K562 (cell line): ENCODE measurements around the gene EYA3. TPM values are rescaled to one million over a fixed set of nuclear protein-coding genes. Genes with fewer than 3 reads are reported as not detected.

Experiments
- ATAC-seq: fragments of 200-7000 bp; cut with Tn5 transposase; 3 replicates; pipeline ENCODE4 v1.9.1; 2020; ENCODE audit warnings: moderate library complexity
- BruUV-seq: library from RNA; stranded (reverse); fragments of 400-500 nt; replicated peaks from 2 replicates; lab custom pipeline; 2021; lab: Mats Ljungman, UMichigan
- CTCF ChIA-PET: fragments of 300-600 bp; formaldehyde crosslinking; extraction: SDS; loops from one replicate; lab custom pipeline; 2021; ENCODE audit warnings: low intra/inter-chr PET ratio; lab: Yijun Ruan, JAX
- POLR2A ChIA-PET: fragments of 300-600, 350-650 bp; sonication (Branson Sonifier 250); formaldehyde crosslinking; extraction: SDS; loops from one replicate; lab custom pipeline; 2021; ENCODE audit warnings: antibody characterized with exemption, inconsistent platforms; lab: Yijun Ruan, JAX
- DNase-seq, 4 experiments: peaks; one replicate each; pipeline versions ENCODE4 v3.0.0 to v3.0.0-alpha.2; 2011 to 2018; ENCODE audit warnings: low spot score in 3 of 4, mixed read lengths in 3 of 4; ENCODE audit errors: extremely low read depth in 1 of 4
- FAIRE-seq: peaks from 2 replicates; lab custom pipeline; 2011; peaks lifted over from hg19 to GRCh38; lab: Jason Lieb, UNC
- H2AFZ ChIP-seq: 2 replicates; pipeline ENCODE4 v1.6.0; 2011; ENCODE audit warnings: low read depth, low read length, control low read depth, inconsistent platforms
- H3K27ac ChIP-seq: fragments of 200-600 bp; 3 replicates; pipeline ENCODE4 v1.8.0; 2011; ENCODE audit warnings: low read depth, mild to moderate bottlenecking, control low read depth, inconsistent platforms, low read length, moderate library complexity, mixed read lengths; ENCODE audit errors: extremely low read depth
- H3K27me3 ChIP-seq, 2 experiments: fragments of 300-600 bp in 1 of 2; 2 replicates in 1 of 2; 3 replicates in 1 of 2; pipeline versions ENCODE4 v1.6.0 to v1.8.0; 2011; ENCODE audit warnings: inconsistent platforms in 2 of 2, low read length in 2 of 2, mild to moderate bottlenecking in 1 of 2, mixed read lengths in 1 of 2, moderate library complexity in 1 of 2; ENCODE audit not compliant: control insufficient read depth in 2 of 2, insufficient read depth in 2 of 2
- H3K36me3 ChIP-seq: fragments of 300-600 bp; 3 replicates; pipeline ENCODE4 v1.8.0; 2011; ENCODE audit warnings: mild to moderate bottlenecking, low read length, inconsistent platforms; ENCODE audit not compliant: control insufficient read depth, insufficient read depth
- H3K4me1 ChIP-seq, 2 experiments: fragments of 200-600 bp in 1 of 2; replicated peaks in 1 of 2; 2 replicates in 1 of 2; 3 replicates in 1 of 2; pipeline versions ENCODE4 v1.5.1 to v1.8.0; 2011; ENCODE audit warnings: inconsistent platforms in 2 of 2, low read length in 2 of 2, mild to moderate bottlenecking in 1 of 2, mixed read lengths in 1 of 2, moderate library complexity in 1 of 2; ENCODE audit not compliant: control insufficient read depth in 2 of 2, insufficient read depth in 2 of 2
- H3K4me2 ChIP-seq: 2 replicates; pipeline ENCODE4 v1.6.1; 2011; ENCODE audit warnings: low read length, control low read depth, inconsistent platforms, mixed read lengths; ENCODE audit not compliant: insufficient read depth
- H3K4me3 ChIP-seq: fragments of 200-600 bp; sonication (generic), shearing (Covaris generic); 2 replicates; pipeline ENCODE4 v1.5.1; 2016; ENCODE audit warnings: control low read depth, inconsistent platforms
- H3K79me2 ChIP-seq: fragments of 200-600 bp; 3 replicates; pipeline ENCODE4 v1.8.0; 2011; ENCODE audit warnings: low read length, inconsistent platforms; ENCODE audit not compliant: control insufficient read depth, insufficient read depth
- H3K9ac ChIP-seq, 2 experiments: 2 replicates each; pipeline versions ENCODE4 v1.6.0 to v1.6.1; 2011; ENCODE audit warnings: low read depth in 2 of 2, low read length in 2 of 2, control low read depth in 1 of 2, inconsistent platforms in 1 of 2, mild to moderate bottlenecking in 1 of 2, mixed read lengths in 1 of 2; ENCODE audit not compliant: insufficient read depth in 1 of 2
- H3K9me1 ChIP-seq: one replicate; pipeline ENCODE4 v1.6.0; 2011; ENCODE audit warnings: inconsistent platforms, mild to moderate bottlenecking, low read length, moderate library complexity; ENCODE audit not compliant: control insufficient read depth, insufficient read depth
- H3K9me3 ChIP-seq: replicated peaks from 2 replicates; pipeline ENCODE4 v1.5.1; 2011; ENCODE audit warnings: low read depth, low read length, inconsistent platforms; ENCODE audit not compliant: control insufficient read depth, insufficient read depth
- H4K20me1 ChIP-seq: replicated peaks from 2 replicates; pipeline ENCODE4 v1.6.1; 2011; ENCODE audit warnings: low read length, inconsistent platforms, mixed read lengths; ENCODE audit not compliant: control insufficient read depth, insufficient read depth
- CCNT2 ChIP-seq: IDR thresholded peaks from 2 replicates; pipeline ENCODE4 v1.6.1; 2011; ENCODE audit warnings: borderline replicate concordance, low read depth, mild to moderate bottlenecking, moderate library complexity, mixed read lengths, low read length; ENCODE audit not compliant: insufficient read length; ENCODE audit errors: extremely low read depth
- CREM ChIP-seq: IDR thresholded peaks from 2 replicates; pipeline ENCODE4 v1.6.1; 2014; ENCODE audit warnings: antibody characterized with exemption, low read depth
- CTBP1 ChIP-seq: fragments of 450-650 bp; IDR thresholded peaks from 2 replicates; pipeline ENCODE4 v1.6.1; 2016; ENCODE audit warnings: borderline replicate concordance
- CTCF ChIP-seq, 3 experiments: IDR thresholded peaks in 2 of 3; conservative IDR thresholded peaks in 1 of 3; 2 replicates each; pipeline ENCODE4 v1.5.1; 2011 to 2012; ENCODE audit warnings: low read length in 3 of 3, mild to moderate bottlenecking in 3 of 3, control low read depth in 2 of 3, improper control_type of control experiment in 1 of 3, inconsistent platforms in 1 of 3, low read depth in 1 of 3, mixed read lengths in 1 of 3, moderate library complexity in 1 of 3; ENCODE audit not compliant: insufficient read depth in 2 of 3
- E2F6 ChIP-seq, 2 experiments: IDR thresholded peaks; 2 replicates each; pipeline ENCODE4 v1.6.1; 2011; ENCODE audit warnings: borderline replicate concordance in 1 of 2, control low read depth in 1 of 2, low read depth in 1 of 2, low read length in 1 of 2, mild to moderate bottlenecking in 1 of 2, mixed read lengths in 1 of 2, moderate library complexity in 1 of 2; ENCODE audit not compliant: insufficient read depth in 1 of 2, insufficient read length in 1 of 2, poor library complexity in 1 of 2, severe bottlenecking in 1 of 2; ENCODE audit errors: extremely low read depth in 1 of 2
- ELF1 ChIP-seq: fragments of 200-800 bp; sonication (Bioruptor generic); IDR thresholded peaks from 2 replicates; pipeline ENCODE4 v1.6.1; 2016; ENCODE audit warnings: missing genetic modification characterization, missing compliant biosample characterization
- FOXM1 ChIP-seq, 2 experiments: fragments of 450-650 bp in 1 of 2; sonication (generic) in 1 of 2; formaldehyde crosslinking in 1 of 2; IDR thresholded peaks; 2 replicates each; pipeline versions ENCODE4 v1.6.1 to v1.9.0; 2017 to 2022; ENCODE audit warnings: low read depth in 2 of 2, mild to moderate bottlenecking in 2 of 2, missing genetic modification reagents in 1 of 2, moderate library complexity in 1 of 2
- HMBOX1 ChIP-seq: sonication (generic); IDR thresholded peaks from 2 replicates; pipeline ENCODE4 v1.6.1; 2016
- KHSRP ChIP-seq: fragments of 450-650 bp; IDR thresholded peaks from 2 replicates; pipeline ENCODE4 v1.6.1; 2017
- L3MBTL2 ChIP-seq: fragments of 450-650 bp; IDR thresholded peaks from 2 replicates; pipeline ENCODE4 v1.6.1; 2016; ENCODE audit warnings: mild to moderate bottlenecking, moderate library complexity
- LEF1 ChIP-seq: fragments of 450-650 bp; IDR thresholded peaks from 2 replicates; pipeline ENCODE4 v1.6.1; 2016; ENCODE audit warnings: mild to moderate bottlenecking
- MED1 ChIP-seq: sonication (generic); formaldehyde crosslinking; IDR thresholded peaks from 2 replicates; pipeline ENCODE4 v1.8.1; 2023; ENCODE audit warnings: missing genetic modification reagents, borderline replicate concordance
- NFE2L1 ChIP-seq: fragments of 450-650 bp; IDR thresholded peaks from 2 replicates; pipeline ENCODE4 v1.6.1; 2016; ENCODE audit warnings: missing genetic modification characterization, low read depth, mild to moderate bottlenecking, missing compliant biosample characterization, moderate library complexity, borderline replicate concordance
- RFX1 ChIP-seq: fragments of 450-650 bp; IDR thresholded peaks from 2 replicates; pipeline ENCODE4 v1.6.1; 2016; ENCODE audit warnings: mild to moderate bottlenecking, moderate library complexity
- SMAD1 ChIP-seq: fragments of 150-350 bp; IDR thresholded peaks from 2 replicates; pipeline ENCODE4 v1.6.1; 2014; ENCODE audit warnings: low read length, low read depth; ENCODE audit not compliant: partially characterized antibody
- SUPT5H ChIP-seq: fragments of 450-650 bp; IDR thresholded peaks from 2 replicates; pipeline ENCODE4 v1.6.1; 2016
- THRAP3 ChIP-seq: fragments of 450-650 bp; IDR thresholded peaks from 2 replicates; pipeline ENCODE4 v1.6.1; 2016; ENCODE audit warnings: mild to moderate bottlenecking, inconsistent platforms, borderline replicate concordance
- ZBTB8A ChIP-seq: fragments of 450-650 bp; IDR thresholded peaks from 2 replicates; pipeline ENCODE4 v1.6.1; 2018; ENCODE audit warnings: mild to moderate bottlenecking, moderate library complexity; ENCODE audit not compliant: partially characterized antibody
- ZNF12 ChIP-seq: sonication (generic); formaldehyde crosslinking; IDR thresholded peaks from 2 replicates; pipeline ENCODE4 v1.4.0; 2020; ENCODE audit warnings: mild to moderate bottlenecking, missing genetic modification reagents
- ZNF584 ChIP-seq: fragments of 200-800 bp; sonication (Bioruptor generic); IDR thresholded peaks from 2 replicates; pipeline ENCODE4 v1.6.1; 2016; ENCODE audit warnings: low read depth, mild to moderate bottlenecking, missing genetic modification characterization, missing compliant biosample characterization
- WGBS: fragments of 100-300 bp; shearing (Covaris generic); methylation state at CpG from one replicate; pipeline ENCODE4 v1.1.6; 2016; ENCODE audit warnings: low coverage, mixed read lengths; ENCODE audit not compliant: insufficient coverage; ENCODE audit errors: missing lambda C conversion rate; 5-methylcytosine and 5-hydroxymethylcytosine counted together
- in situ Hi-C: fragments of 300-500 bp; cut with MboI; formaldehyde crosslinking; loops from 4 replicates; pipeline ENCODE4 v1.15.0; 2018; ENCODE audit warnings: inconsistent platforms, mixed read lengths
- intact Hi-C: fragments of 100-400 bp; cut with micrococcal nuclease; formaldehyde crosslinking; loops from 2 replicates; pipeline ENCODE4 v1.14.2; 2022
- polyA plus RNA-seq, 8 experiments: library from polyadenylated mRNA; depleted of rRNA in 4 of 8; stranded (reverse) in 5 of 8; unstranded in 3 of 8; fragments of >200 nt; fragmentation: Nextera tagmentation in 2 of 8; fragmentation: Illumina TruSeq in 1 of 8; extraction: Ambion mirVana in 2 of 8; extraction: Trizol in 1 of 8; gene quantifications; 2 replicates each; pipeline versions ENCODE4 v1.2.1 to v1.2.3, GENCODE V29; 2011 to 2014; ENCODE audit warnings: inconsistent platforms in 1 of 8, missing spikeins in 1 of 8
- total RNA-seq, 7 experiments: library from RNA; depleted of rRNA in 6 of 7; stranded (reverse); fragments of >200 nt in 6 of 7; fragmentation: Illumina TruSeq in 2 of 7; extraction: Trizol in 2 of 7; gene quantifications; 2 replicates each; pipeline versions ENCODE4 v1.2.1 to v1.2.3, GENCODE V29; 2011 to 2021; ENCODE audit warnings: low replicate concordance in 1 of 7

Gene EYA3
- total and polyA plus RNA-seq, 9 of the 15 experiments (the other 6 are each of a cell fraction or from before 2014, with no cell fraction given): 21.7 to 64.0 (median 43.6) TPM

- 0 out of 2 replicates have a peak overlapping the region, but pooled peaks have one; percentile 41 for H2AFZ ChIP-seq
- no peak overlapping the region for H3K9ac ChIP-seq
- BruUV-seq: no TSS peak
- FAIRE-seq: no peak
- H3K9me1 ChIP-seq: no peaks in the 10 kb centered on the region
- H3K27ac ChIP-seq: no peak overlapping the region
- H3K4me2 ChIP-seq: no peak overlapping the region
- H3K27me3 ChIP-seq: no peaks in the 10 kb centered on the region
- no peak for DNase-seq
- no peaks in the 10 kb centered on the region for H4K20me1 ChIP-seq
- intact Hi-C loops: no loop called here
- WGBS: 64% methylated on average over 2 of the region's 2 CpGs
- H3K4me3 ChIP-seq: no peak overlapping the region
- no peaks in the 10 kb centered on the region for H3K79me2 ChIP-seq
- no peaks in the 10 kb centered on the region for H3K9me3 ChIP-seq
- CTCF ChIA-PET: no interaction called here
- peaks cover 4 to 18% of the 10 kb centered on the region in 2 experiments; a peak in 3 of 5 replicates for H3K4me1 ChIP-seq
- ATAC-seq: no peak
- no peaks in the 10 kb centered on the region for H3K36me3 ChIP-seq
- POLR2A ChIA-PET: interaction anchor here (0.7 to 2.3 kb wide), 4 partner anchors 12 to 537 kb away, joined by 3 to 10 read pairs (median 5); partner anchors contain the start of genes EYA3 and RNU11
- in situ Hi-C loops: no loop called here
- no peak for TF ChIP-seq NFE2L1
- TF ChIP-seq ZNF12 (CRISPR knock-in tag): no peak
- TF ChIP-seq KHSRP: no peak
- TF ChIP-seq E2F6 (IDR thresholded peaks at IDR 0.05; ENCODE audit: borderline replicate concordance in 1 of 2, extremely low read depth in 1 of 2, insufficient read depth in 1 of 2, insufficient read length in 1 of 2, low read depth in 1 of 2, low read length in 1 of 2, poor library complexity in 1 of 2, severe bottlenecking in 1 of 2): no peak
- no peak for TF ChIP-seq FOXM1 (IDR thresholded peaks at IDR 0.05; ENCODE audit: low read depth)
- TF ChIP-seq FOXM1 (CRISPR knock-in tag; IDR thresholded peaks at IDR 0.05; ENCODE audit: low read depth): no peak
- 0 out of 2 replicates have a peak, but pooled peaks have one; percentile 61 for TF ChIP-seq ZNF584 (CRISPR knock-in tag)
- TF ChIP-seq RFX1: peak; percentile 32; the same call in 1 of the 2 replicates
- no peak for TF ChIP-seq ELF1 (tag)
- 0 out of 2 replicates have a peak, but pooled peaks have one; percentile 30 for TF ChIP-seq HMBOX1
- no peak for TF ChIP-seq L3MBTL2
- TF ChIP-seq THRAP3: no peak
- no peak for TF ChIP-seq CTCF (IDR thresholded peaks at IDR 0.05 in 2 of 3, conservative IDR thresholded peaks at IDR 0.05 in 1 of 3; ENCODE audit: insufficient read depth in 2 of 3, low read depth in 1 of 3, low read length in 3 of 3)
- TF ChIP-seq LEF1: no peak
- peak; percentile 40; the same call in 1 of the 2 replicates for TF ChIP-seq CTBP1
- TF ChIP-seq ZBTB8A: no peak
- TF ChIP-seq CCNT2: no peak
- TF ChIP-seq SMAD1: no peak
- TF ChIP-seq CREM: no peak
- TF ChIP-seq SUPT5H: no peak
- no peak for TF ChIP-seq MED1 (CRISPR knock-in tag)
These were observed 22.7 kb upstream of the EYA3 start for GRCh38 chr1:28111157-28111556.
